ENCODE data around the gene NCAM1. TPM values are rescaled to one million over a fixed set of nuclear protein-coding genes. Genes with fewer than 3 reads are reported as not detected.

The NCAM1 gene
- total RNA-seq, 3 donors from 2014 or later, result 6.3 to 97.0 (median 9.3) TPM

DNA sequence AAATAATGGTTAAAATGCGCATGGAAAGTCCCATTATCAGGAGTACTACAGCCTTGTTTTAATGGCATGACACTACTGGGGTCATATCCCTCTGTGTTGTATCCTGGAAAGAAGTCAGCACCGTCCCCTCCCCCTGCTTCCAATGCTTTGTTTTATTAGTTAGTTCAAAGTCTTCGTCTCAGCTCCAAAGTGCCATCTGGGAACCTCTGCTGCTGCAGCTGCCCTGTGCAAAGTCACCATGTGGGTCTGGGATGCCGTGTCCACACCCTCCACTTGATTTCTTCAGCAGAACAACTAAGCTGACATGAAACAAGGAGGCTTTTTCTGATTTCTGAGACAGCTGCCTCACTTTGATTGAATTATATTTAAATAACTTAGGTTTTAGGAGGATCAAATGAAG, 29.5 kb upstream of the NCAM1 start:
- Histone ChIP-seq H3K36me3 (ENCODE audit: low read depth) (no peaks in the 10 kb centered on the region), H3K4me1 (ENCODE audit: low read depth) (no peaks in the 10 kb centered on the region), H3K4me3 (no peak overlapping the region), H3K9me3 (no peaks in the 10 kb centered on the region)
- ATAC-seq, result no peak
- no peak for DNase-seq
- TF ChIP-seq, protein P1, sequence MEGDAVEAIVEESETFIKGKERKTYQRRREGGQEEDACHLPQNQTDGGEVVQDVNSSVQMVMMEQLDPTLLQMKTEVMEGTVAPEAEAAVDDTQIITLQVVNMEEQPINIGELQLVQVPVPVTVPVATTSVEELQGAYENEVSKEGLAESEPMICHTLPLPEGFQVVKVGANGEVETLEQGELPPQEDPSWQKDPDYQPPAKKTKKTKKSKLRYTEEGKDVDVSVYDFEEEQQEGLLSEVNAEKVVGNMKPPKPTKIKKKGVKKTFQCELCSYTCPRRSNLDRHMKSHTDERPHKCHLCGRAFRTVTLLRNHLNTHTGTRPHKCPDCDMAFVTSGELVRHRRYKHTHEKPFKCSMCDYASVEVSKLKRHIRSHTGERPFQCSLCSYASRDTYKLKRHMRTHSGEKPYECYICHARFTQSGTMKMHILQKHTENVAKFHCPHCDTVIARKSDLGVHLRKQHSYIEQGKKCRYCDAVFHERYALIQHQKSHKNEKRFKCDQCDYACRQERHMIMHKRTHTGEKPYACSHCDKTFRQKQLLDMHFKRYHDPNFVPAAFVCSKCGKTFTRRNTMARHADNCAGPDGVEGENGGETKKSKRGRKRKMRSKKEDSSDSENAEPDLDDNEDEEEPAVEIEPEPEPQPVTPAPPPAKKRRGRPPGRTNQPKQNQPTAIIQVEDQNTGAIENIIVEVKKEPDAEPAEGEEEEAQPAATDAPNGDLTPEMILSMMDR (IDR thresholded peaks at IDR 0.05), result no peak
- intact Hi-C loops (cut with DNase I, micrococcal nuclease), result no loop called here

DNA sequence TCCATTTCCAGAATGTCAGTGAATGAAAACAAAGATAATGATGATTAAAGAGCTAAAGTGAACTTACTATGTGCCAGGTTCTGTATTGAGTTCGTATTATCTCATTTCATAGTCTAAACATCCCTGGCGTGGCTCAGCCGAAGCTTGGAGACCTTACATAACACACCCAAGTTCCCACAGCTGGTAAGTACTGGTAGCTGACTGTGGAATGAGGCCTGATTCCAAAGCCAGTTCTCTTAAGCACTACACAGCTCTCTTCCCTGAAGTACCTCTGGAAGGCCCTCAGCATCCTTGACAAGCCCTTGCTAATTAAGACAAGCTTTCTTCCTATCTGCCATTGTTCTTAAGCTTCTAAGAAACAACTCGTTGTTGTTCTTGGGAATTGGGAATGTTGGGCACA, 28.6 kb upstream of the NCAM1 start:
- DNase-seq, result no peak
- TF ChIP-seq, protein P1 (IDR thresholded peaks at IDR 0.05), result no peak
- Histone ChIP-seq H3K4me1 (ENCODE audit: low read depth) (no peaks in the 10 kb centered on the region), H3K4me3 (no peak overlapping the region), H3K36me3 (ENCODE audit: low read depth) (no peaks in the 10 kb centered on the region), H3K9me3 (no peaks in the 10 kb centered on the region)
- ATAC-seq, result no peak
- intact Hi-C loops (cut with DNase I, micrococcal nuclease), result no loop called here

DNA sequence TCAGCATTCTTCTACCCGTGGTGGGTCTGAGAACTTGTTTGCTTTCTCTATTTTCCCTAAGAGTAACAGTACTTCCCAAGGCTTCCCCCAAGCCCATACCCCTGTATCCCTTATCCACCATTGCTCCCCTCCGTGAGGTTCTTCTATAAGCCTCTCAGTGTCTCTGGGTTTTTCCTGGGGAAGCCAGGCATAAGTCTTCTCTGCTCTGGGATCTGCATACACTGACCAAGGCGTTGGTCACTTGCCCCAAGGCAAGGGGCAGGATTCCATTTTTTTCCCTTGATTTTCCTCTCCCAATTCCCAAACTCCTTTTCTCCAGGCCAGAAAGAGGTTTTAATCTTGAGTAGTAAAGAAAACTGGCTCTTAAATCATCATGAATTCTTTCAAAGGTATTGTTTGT, 27.2 kb upstream of the NCAM1 start:
- no peaks in the 10 kb centered on the region for H3K4me1 ChIP-seq (ENCODE audit: low read depth)
- TF ChIP-seq, protein P1 (IDR thresholded peaks at IDR 0.05), result no peak
- no peaks in the 10 kb centered on the region for H3K36me3 ChIP-seq (ENCODE audit: low read depth)
- DNase-seq, result no peak
- intact Hi-C loops (cut with DNase I, micrococcal nuclease), result no loop called here
- no peak for ATAC-seq
- H3K4me3 ChIP-seq, result no peak overlapping the region
- no peaks in the 10 kb centered on the region for H3K9me3 ChIP-seq

DNA sequence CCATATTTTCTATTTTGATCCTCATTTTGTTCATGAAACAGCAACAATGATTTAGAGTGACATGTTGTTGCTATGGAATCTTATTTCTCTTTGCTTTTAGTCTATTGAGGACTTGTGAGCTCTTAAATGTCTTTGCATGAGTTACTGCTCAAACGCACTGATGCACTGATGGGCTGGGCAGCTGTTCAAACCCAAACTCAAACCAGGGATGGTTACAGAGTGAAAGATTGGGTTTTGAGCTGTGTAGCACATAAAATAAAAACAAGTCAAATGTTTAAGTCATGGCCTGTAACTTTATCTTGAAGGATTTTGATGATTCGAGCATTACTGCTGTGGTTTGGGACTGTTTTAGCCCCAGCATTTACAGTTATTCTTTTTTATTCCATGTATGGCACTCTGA, 20.1 kb upstream of the NCAM1 start:
- Histone ChIP-seq H3K4me3 (no peak overlapping the region), H3K36me3 (ENCODE audit: low read depth) (no peaks in the 10 kb centered on the region), H3K4me1 (ENCODE audit: low read depth) (no peaks in the 10 kb centered on the region), H3K9me3 (no peaks in the 10 kb centered on the region)
- TF ChIP-seq, protein P1 (IDR thresholded peaks at IDR 0.05), result no peak
- no peak for ATAC-seq
- DNase-seq, result no peak
- intact Hi-C loops (cut with DNase I, micrococcal nuclease), result no loop called here

DNA sequence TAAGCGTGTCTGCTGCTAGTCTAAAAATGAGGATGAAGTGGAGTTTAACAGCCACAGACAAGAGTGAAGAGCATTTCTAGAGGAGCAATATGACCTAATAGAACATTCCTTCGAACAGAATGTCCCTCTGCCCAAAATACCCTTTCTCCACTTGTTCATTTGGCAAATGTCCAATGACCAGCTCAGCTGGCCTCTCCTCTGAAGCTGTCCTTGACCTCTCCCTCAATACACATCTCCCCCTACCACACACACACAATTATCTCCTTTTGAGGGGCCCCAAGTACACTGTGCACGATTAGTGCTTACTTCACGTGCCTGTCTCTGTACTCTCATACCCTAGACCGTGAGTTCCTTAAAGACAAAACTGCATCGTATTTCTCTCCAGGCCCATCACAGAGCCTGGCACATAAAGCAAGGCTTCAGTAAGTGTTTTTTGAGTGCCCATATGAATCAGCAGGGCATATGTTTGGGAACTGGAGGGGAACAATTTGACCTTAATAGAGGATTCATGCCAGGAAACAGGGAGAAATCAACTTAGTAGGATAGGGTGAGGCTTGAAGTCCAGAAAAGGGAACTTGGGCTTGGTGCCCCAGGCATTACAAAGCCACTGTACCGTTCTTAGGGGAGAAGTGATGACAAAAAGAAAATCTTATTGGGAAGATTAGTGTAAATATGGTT, 18.1 kb upstream of the NCAM1 start:
- intact Hi-C loops (cut with DNase I, micrococcal nuclease), result no loop called here

More for the DNA sequence above, 18.1 kb upstream of the NCAM1 start:
- DNase-seq (no peak), ATAC-seq (no peak)
- Histone ChIP-seq H3K36me3 (ENCODE audit: low read depth) (no peaks in the 10 kb centered on the region), H3K4me3 (no peak overlapping the region), H3K4me1 (ENCODE audit: low read depth) (no peaks in the 10 kb centered on the region), H3K9me3 (no peaks in the 10 kb centered on the region)
- TF ChIP-seq, protein P1 (IDR thresholded peaks at IDR 0.05), result no peak

Data from mucosa of descending colon (tissue), 3 donors.